ENCODE data around the gene NDUFV1. TPM values are rescaled to one million over a fixed set of nuclear protein-coding genes. Genes with fewer than 3 reads are reported as not detected.

Gene NDUFV1
- polyA plus RNA-seq, 1 of the 3 experiments (the other 2 are of a cell fraction) = 278 TPM

- peaks cover 0 to 6% of the 10 kb centered on the region in 2 experiments; a peak in 1 of 4 replicates for H3K4me1 ChIP-seq (ENCODE audit: control insufficient read depth in 1 of 2, insufficient read depth in 2 of 2, low read depth in 1 of 2, low read length in 1 of 2)
- H3K4me2 ChIP-seq = no peak overlapping the region
- CTCF ChIA-PET = interaction anchor here (1.1 to 5.4 kb wide), 3 partner anchors 11 to 24 kb away, joined by 5 to 30 read pairs (median 5); no protein-coding TSS in a partner anchor
- no peak overlapping the region for H3K27ac ChIP-seq (ENCODE audit: low read depth in 2 of 2, low read length in 1 of 2)
- H3K79me2 ChIP-seq (ENCODE audit: insufficient read depth) = no peaks in the 10 kb centered on the region
- H3K4me3 ChIP-seq (ENCODE audit: low read depth in 2 of 2, low read length in 1 of 2) = no peak overlapping the region
- no peaks in the 10 kb centered on the region for H3K27me3 ChIP-seq (ENCODE audit: insufficient read depth)
- H3K9me2 ChIP-seq = no peaks in the 10 kb centered on the region
- H3K36me3 ChIP-seq (replicated peaks in 1 of 2; ENCODE audit: control insufficient read depth in 1 of 2, insufficient read depth in 2 of 2, low read length in 1 of 2) = no peaks in the 10 kb centered on the region
- no peaks in the 10 kb centered on the region for H3K9me3 ChIP-seq
- 76% methylated on average over 10 of the region's 10 CpGs for WGBS (ENCODE audit: low lambda C conversion rate)
- H3F3A ChIP-seq (replicated peaks; ENCODE audit: insufficient read depth) = peaks cover 3% of the 10 kb centered on the region
- no peak overlapping the region for H3K9ac ChIP-seq
- H4K20me1 ChIP-seq (ENCODE audit: insufficient read depth) = no peaks in the 10 kb centered on the region
- TF ChIP-seq FOXM1 (IDR thresholded peaks at IDR 0.05; ENCODE audit: low read depth) (no peak), RCOR1 (IDR thresholded peaks at IDR 0.05; ENCODE audit: low read length) (no peak), SIN3A (IDR thresholded peaks at IDR 0.05; ENCODE audit: borderline replicate concordance, low read depth, low read length) (no peak), JUND (IDR thresholded peaks at IDR 0.05) (no peak), REST (IDR thresholded peaks at IDR 0.05; ENCODE audit: low read depth, low read length) (no peak), YY1 (IDR thresholded peaks at IDR 0.05; ENCODE audit: low read depth) (no peak)
- TF ChIP-seq, protein P1, sequence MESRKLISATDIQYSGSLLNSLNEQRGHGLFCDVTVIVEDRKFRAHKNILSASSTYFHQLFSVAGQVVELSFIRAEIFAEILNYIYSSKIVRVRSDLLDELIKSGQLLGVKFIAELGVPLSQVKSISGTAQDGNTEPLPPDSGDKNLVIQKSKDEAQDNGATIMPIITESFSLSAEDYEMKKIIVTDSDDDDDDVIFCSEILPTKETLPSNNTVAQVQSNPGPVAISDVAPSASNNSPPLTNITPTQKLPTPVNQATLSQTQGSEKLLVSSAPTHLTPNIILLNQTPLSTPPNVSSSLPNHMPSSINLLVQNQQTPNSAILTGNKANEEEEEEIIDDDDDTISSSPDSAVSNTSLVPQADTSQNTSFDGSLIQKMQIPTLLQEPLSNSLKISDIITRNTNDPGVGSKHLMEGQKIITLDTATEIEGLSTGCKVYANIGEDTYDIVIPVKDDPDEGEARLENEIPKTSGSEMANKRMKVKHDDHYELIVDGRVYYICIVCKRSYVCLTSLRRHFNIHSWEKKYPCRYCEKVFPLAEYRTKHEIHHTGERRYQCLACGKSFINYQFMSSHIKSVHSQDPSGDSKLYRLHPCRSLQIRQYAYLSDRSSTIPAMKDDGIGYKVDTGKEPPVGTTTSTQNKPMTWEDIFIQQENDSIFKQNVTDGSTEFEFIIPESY (IDR thresholded peaks at IDR 0.05; ENCODE audit: borderline replicate concordance, low read depth) = no peak
- TF ChIP-seq, protein P2, sequence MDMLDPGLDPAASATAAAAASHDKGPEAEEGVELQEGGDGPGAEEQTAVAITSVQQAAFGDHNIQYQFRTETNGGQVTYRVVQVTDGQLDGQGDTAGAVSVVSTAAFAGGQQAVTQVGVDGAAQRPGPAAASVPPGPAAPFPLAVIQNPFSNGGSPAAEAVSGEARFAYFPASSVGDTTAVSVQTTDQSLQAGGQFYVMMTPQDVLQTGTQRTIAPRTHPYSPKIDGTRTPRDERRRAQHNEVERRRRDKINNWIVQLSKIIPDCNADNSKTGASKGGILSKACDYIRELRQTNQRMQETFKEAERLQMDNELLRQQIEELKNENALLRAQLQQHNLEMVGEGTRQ (IDR thresholded peaks at IDR 0.05; ENCODE audit: borderline replicate concordance, low read depth, low read length) = no peak
- DNase-seq = no peak
- H2AFZ ChIP-seq (ENCODE audit: low read depth) = peak overlapping the region; percentile 59; the same call in 1 of the 2 replicates
- POLR2A ChIA-PET = no interaction called here
These were observed 44.6 kb upstream of the NDUFV1 start for GRCh38 chr11:67561971-67562619.
